GM18499 (cell line): Measurements from ENCODE around the gene GFI1.
A peak's percentile ranks its signal among the peaks of the same experiment; 100 is the strongest.

Experiments
- ATAC-seq: cut with Tn5 transposase; IDR thresholded peaks from one replicate; pipeline ENCODE4 v1.9.1; 2021; ENCODE audit warnings: moderate number of reproducible peaks; ENCODE audit not compliant: insufficient read depth, unreplicated experiment

GFI1 gene

DNA sequence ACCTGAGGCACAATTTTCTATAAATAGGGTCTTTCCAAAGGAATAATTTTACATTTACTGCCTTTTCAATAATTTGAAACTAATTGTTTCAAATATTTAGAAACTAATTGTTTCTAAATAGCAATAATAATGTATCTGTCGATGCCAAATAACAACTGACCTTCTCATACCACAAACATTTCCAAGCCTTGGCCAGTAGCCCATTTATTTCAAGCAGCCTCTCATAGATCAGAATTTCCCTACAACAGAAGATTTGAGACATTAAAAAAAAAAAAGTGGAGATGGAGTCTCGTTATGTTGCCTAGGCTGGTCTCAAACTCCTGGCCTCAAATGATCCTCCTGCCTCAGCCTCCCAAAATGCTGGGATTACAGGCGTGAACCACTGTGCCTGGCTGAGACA is 2.1 kb upstream of the GFI1 start:
- ATAC-seq, result no peak

DNA sequence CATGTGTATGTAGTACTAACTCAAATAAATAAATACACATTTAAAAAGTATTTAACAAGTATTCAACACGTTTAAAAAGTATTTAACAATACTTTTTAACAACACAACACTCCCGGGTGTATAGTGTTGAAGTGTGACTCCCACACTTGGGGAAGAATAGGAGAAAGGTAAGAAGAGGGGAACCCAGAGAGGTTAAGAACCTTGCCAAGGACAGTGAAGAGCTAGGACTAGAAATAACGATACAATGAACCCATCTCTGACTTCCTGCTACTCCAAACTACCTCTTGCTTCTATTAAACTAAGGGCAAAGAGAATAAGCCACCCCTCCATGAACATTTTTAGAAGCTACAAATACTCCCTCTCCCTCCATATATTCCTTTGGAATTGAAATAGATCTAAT is 1.7 kb upstream of the GFI1 start:
- ATAC-seq, result no peak

GRCh38 chr1:92487078-92487605 is 417 bp upstream of the GFI1 start:
- no peak for ATAC-seq

DNA sequence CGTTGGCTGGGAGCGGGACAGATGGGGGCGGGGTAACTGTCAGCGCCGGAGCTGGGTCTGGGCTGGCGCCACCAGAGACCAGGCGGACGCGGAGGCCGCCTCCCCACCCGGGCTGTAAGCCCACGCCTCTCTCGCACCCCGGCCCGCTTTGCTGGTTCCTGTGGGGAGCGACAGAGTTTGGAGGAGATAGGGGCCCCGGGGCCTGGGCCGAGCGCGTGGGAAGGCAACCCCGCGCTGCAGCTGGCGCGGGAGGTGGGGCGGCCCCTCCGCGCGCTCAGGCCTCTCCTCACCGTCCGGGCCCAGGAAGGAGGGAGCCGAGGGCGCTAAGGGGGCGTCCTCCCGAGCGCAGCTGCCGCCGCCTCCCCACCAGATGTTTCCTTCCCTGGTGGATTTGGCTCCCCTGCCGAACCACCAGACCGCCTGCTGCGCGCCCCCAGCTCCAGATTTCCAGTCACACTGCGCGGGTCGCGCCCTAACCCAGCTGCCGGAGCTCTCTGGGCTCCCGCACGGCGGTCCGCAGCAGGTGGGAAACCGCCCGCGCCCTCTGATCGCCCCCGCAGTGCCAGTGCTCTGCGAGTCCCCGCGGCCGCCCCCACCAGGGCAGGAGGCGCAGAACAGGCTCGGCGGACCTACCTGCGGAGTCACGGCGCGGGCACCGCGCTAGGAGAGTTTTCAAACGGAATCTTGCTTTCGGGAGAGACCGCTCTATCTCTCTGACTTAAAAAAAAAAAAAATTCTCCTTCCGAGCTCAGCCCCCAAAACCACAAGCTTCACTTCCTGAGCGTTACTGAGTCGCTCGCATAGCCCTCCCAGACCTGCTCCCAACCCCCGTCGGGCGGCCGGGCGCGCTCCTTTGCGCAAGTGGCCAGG is 1.1 kb downstream of the GFI1 start:
- ATAC-seq, result peak; percentile 38

DNA sequence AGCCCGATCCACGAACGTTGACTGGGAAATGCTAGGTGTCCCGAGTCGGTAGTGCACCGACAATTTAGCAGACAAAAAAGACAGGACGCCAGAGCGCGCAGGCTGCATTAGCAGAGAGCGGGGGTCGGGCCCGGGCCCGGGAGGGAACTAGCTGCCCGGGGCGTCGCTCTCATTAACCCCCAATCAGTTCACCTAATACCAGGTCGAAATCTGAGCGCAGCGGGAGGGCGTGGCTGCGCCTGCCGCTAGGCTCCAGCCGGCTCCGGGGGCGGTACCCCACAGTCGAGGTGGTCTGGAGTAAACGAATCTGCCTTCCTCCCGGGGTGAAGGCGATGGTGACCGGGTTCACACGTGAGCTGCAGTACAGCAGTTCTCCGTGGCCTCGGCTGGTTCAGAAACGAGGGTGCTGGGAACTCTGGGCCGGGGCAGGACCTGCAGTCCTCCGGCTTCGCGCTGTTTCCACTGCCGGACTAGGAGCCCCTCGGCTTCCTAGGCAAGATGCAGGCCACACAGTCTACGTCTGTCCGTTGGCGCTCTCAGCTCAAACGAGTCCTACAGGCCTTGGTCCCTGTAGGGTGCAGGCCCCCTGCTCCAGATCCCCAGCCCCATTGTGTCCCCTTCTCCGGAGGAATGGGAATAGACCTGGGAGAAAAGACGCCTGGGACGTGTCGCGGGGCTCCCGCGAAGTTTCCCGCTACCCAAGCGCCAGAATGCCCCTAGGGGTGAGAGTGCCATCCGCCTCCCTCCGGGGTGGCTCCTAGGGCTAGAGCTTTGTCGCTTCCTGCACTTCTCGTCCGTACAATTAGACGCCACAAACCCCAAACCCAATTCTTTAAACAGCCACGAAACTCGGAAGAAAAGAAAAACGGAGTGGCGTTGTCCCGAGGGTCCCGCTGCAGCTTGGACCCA is 2.0 kb downstream of the GFI1 start:
- ATAC-seq, result no peak

- no peak for ATAC-seq
These were observed 2.9 kb downstream of the GFI1 start for GRCh38 chr1:92483610-92484471.

DNA sequence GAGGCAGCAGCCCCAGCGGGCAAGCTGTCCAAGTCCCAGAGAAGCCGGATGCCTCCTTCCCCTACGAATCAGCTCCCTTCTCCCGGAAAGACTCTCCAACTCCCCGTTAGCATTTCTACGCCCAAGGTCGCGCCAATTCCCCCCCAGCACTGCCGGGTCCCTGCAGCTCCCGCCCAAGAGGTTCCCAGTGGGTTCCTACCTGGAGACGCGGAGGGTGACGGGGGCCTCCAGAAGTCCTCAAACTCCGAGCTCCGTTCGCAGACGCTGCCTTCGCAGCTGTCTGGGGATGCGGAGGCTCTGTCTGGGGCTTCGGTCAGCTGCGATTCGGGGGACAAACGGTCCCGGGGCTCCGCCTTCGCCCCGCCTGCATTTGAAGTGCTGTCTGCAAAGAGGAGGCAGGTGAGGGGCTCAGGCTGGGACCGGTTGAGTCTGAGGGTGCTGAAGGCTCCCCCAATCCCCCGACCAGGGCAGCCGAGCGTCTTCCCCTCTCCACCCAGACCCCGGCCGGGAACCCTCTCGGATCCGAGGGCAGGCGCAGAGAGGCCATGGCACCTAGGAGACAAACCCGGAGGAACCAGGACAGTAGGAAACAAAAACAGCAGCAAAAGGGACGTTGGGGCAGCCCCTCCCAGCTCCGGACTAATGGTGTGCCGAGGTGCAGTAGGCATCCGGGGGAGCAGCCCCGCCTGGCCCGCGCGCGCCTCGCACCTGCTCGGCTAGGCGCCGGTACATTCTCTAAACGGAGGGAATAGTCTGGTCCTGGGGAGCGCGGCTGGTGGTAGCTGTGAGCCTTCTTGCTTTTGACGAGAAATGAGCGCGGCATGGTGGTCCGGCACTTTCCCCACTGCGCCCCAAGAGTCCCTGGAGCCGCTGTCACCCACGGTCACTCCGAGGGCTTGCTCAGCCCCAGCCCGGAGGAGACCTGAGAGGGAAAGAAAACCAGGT is 3.8 kb downstream of the GFI1 start:
- no peak for ATAC-seq

DNA sequence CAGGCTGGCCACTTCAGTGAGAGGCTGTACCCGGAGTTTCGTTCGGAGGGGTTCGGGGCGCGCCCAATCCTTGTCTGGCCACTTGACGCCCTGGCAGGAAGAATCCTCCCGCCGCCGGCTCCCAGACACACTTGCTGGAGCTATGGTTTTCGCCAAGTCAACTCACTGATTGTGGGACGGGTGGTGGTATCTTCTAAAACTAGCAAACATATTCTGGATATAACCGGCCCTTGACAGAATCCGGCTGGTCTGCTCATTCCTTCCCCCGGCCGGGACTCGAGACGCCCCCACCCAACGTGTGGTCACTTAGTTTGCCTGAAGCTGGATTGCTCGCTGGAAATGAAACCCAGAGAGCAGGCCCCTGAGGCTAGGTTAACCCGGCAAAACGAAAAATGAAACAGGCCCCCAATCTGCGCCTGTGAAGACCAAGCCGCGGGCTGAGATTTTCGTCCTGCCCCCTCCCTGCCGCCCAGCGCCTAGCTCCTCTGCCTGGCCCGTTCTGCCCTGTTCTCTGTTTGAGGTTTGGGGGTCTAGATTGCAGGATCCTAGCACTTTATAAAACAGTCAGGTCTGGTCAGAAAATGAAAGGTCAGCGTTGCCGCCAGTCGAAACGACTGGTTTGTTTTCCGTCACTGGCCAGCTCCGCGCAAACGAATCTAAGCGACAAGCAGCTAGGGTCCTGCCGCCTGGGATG is 4.6 kb downstream of the GFI1 start:
- no peak for ATAC-seq

DNA sequence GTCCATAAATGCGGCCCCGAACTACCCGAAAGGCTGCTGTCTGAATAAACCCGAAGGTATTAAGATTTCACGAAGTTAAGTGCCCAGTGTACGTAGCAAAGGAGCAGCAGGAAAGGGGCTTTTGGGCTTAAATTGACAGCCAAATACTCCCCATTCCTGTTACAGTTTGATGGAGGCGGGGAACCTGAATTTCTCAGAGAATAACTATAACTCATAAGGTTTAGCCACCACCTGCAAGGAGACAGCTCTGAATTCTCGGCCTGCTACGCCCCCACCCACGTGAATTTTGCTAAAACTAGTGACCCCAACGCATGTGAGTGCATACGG is 5.2 kb downstream of the GFI1 start:
- no peak for ATAC-seq

DNA sequence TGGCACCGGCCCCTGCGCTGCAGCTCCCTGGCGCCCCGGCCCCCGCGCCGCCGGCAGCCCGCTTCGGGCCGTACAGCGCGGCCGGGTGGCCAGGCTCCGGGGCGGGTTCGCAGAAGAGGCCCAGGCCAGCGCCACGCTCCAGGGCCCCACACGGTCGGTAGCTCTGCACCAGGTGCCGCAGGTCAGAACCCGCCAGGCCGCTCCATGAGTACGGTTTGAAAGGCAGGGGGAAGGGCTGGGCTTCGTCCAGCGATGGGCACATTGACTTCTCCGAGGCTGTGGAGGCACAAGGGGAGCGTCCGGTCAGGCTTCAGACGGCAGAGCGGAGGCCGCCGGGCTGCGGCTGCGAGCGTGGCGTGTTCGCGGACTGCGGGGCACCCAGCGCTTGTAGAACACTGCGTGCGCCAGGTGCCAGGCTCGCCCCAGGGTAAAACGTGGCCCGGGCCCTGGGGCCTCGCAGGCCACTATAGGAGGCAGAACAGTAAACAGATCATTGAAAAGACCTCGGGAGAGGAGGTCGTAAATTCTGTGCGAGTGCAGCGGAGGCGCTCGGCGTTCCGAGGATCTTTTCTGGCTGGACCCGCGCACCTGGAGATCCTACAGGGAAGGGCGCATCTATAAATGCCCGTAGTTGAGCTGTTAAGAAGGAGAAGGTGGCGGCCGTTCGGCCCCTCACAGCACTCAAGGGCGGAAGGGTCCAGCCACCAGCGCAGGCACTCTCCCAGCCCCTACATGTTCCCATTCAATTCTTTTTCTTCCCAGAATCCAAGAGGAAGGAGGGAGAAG is 5.7 kb downstream of the GFI1 start:
- ATAC-seq, result no peak

DNA sequence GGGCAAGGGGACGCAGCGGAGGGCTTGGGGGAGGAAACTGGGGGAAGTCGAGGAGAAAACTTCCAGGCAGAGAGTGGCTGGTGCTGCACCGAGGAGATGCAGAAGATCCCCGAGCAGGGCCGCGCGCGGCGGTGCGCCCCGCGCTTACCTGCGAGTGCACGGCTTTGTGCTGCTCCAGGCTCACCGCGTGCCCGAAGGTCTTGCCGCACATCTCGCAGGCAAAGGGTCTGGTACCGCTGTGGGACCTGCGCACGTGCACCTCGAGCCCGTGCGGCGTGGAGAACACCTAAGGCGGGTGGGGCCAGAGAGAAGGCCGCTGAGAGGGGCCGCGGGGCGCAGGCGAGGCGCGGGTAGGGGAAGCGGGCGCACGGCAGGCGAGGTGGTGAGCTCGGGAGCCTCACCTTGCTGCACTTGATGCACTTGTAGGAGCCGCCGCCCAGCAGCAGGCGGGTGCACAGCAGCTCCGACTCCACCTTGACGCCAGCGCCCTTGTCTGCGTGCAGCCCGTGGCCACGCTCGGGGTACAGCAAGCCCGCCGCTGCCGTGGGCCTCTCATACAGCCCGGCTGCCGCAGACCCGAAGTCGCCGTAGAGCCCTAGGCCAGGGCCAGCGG is 6.4 kb downstream of the GFI1 start:
- ATAC-seq, result no peak

GRCh38 chr1:92479587-92479986 is 7.1 kb downstream of the GFI1 start:
- no peak for ATAC-seq

- no peak for ATAC-seq
These were observed 8.3 kb downstream of the GFI1 start for GRCh38 chr1:92478393-92478792.

GRCh38 chr1:92476071-92476631 is 10.6 kb downstream of the GFI1 start:
- no peak for ATAC-seq

- no peak for ATAC-seq
These were observed 11.7 kb downstream of the GFI1 start for GRCh38 chr1:92475029-92475428.

DNA sequence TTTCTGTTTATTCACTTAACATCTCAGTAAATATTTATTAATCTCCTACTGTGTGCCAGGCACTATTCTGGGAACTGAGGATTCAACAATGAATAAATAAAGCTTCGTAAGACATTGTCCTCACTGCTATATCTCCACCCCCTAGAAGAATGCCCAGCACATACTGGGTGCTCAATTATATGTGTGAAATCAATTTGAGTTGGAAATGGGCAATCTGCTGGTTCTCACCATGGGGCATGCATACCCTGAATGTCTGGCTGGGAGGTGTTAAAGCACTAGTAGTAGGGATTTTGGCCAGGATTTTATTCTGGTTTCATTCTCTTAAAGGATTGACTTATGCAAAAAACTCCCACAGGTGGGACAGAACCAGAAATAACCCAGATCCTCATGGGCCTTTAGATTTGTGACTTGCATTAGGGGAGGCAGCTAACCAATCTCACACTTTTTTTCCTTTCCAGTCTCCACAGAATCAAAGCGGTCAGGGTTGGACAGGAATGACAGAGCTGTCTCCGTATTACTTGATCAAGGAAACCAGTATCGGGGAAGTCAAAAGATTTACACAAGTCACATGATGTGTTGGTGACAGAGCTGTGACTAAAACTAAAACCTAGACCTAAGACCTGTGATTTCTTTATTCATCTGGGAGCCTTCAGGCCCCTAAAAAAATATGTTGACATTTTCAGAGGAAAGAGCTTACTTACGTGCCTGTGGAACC is 12.8 kb downstream of the GFI1 start:
- peak; percentile 59 for ATAC-seq

- no peak for ATAC-seq
These were observed 16.5 kb downstream of the GFI1 start for GRCh38 chr1:92470216-92470615.
